Measurements from ENCODE around the gene METRN. TPM values are rescaled to one million over a fixed set of nuclear protein-coding genes. Genes with fewer than 3 reads are reported as not detected.

Gene METRN
- total RNA-seq, 4 donors from 2014 or later: 56.5 to 143 (median 78.0) TPM

DNA sequence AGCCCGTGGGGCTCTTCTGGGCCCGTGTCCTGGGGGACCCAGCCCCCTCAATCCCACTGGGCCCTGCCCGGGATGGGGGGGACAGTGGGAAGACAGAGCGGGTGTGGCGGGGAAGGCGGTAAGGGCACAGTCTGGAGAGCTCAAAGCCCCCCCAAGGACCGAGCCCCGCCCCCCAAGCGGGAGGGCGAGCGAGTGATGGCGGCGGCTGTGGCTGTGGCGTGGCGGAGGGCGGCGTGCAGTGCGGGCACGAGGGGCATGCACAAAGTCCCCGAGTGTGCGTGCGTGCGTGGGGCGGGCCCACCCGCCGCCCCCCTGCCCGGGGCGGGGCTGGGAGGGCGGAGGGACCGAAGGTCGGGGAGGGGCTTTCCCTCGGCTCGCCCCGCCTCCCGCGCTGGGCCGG, 21.2 kb upstream of the METRN start:
- no peak for DNase-seq (ENCODE audit: extremely low spot score)
- Histone ChIP-seq H3K4me1 (peaks cover 28 to 51% (median 42%) of the 10 kb centered on the region in 4 donors), H3K27ac (replicated peaks in 1 of 4) (no peak overlapping the region), H3K27me3 (peaks cover 9 to 67% (median 39%) of the 10 kb centered on the region in 4 donors), H3K36me3 (no peaks in the 10 kb centered on the region), H3K9me3 (no peaks in the 10 kb centered on the region), H3K4me3 (peak overlapping the region in 1 of 4 donors; percentile 45)
- no CpG with 5 or more reads among the region's 37 CpGs for WGBS
- intact Hi-C loops (cut with DNase I): no loop called here
- TF ChIP-seq POLR2A (IDR thresholded peaks at IDR 0.05; ENCODE audit: low read depth) (no peak), POLR2AphosphoS5 (IDR thresholded peaks at IDR 0.05) (no peak), EP300 (IDR thresholded peaks at IDR 0.05) (no peak)
- TF ChIP-seq, protein P1, sequence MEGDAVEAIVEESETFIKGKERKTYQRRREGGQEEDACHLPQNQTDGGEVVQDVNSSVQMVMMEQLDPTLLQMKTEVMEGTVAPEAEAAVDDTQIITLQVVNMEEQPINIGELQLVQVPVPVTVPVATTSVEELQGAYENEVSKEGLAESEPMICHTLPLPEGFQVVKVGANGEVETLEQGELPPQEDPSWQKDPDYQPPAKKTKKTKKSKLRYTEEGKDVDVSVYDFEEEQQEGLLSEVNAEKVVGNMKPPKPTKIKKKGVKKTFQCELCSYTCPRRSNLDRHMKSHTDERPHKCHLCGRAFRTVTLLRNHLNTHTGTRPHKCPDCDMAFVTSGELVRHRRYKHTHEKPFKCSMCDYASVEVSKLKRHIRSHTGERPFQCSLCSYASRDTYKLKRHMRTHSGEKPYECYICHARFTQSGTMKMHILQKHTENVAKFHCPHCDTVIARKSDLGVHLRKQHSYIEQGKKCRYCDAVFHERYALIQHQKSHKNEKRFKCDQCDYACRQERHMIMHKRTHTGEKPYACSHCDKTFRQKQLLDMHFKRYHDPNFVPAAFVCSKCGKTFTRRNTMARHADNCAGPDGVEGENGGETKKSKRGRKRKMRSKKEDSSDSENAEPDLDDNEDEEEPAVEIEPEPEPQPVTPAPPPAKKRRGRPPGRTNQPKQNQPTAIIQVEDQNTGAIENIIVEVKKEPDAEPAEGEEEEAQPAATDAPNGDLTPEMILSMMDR (IDR thresholded peaks at IDR 0.05): no peak

DNA sequence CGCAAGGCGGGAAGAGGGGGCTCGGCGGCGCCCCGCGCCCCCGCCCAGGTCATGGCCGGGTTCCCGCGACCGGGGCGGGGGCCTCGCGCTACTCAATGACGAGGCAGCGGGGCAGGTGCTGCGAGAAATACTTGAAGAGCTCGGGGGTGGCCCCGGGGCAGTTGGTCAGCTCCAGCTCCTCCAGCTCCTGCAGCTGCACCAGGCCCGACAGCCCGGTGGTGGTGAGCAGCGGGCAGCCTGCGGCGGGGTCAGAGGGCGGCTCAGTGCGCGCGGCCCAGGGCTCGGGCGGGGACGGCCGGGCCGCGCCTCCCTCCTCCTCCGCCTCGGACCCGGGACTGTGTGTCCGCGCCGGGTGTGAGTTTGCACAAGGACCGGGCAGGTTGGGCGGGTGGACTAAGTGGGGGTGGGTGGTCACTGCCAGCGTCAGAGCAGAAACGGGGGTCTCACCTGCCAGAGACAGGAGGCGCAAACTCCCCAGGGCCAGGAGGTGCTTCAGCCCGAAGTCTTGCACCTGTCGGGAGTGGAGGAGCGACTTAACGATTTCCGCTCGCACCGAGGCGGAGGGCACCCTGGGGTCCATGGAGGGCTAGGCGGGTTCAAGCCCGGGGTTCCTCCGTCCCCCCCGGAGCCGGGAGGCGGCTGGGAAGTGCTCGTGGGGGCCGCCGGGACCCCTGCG, 20.6 kb upstream of the METRN start:
- Histone ChIP-seq H3K4me3 (peak overlapping the region in 1 of 4 donors; percentile 45), H3K36me3 (no peaks in the 10 kb centered on the region), H3K27ac (replicated peaks in 1 of 4) (no peak overlapping the region), H3K27me3 (peaks cover 9 to 72% (median 39%) of the 10 kb centered on the region in 4 donors), H3K9me3 (no peaks in the 10 kb centered on the region), H3K4me1 (peaks cover 22 to 46% (median 37%) of the 10 kb centered on the region in 4 donors)
- WGBS: 4% methylated on average over 19 of the region's 64 CpGs
- intact Hi-C loops (cut with DNase I): no loop called here
- DNase-seq (ENCODE audit: extremely low spot score): no peak
- TF ChIP-seq EP300 (IDR thresholded peaks at IDR 0.05): no peak

DNA sequence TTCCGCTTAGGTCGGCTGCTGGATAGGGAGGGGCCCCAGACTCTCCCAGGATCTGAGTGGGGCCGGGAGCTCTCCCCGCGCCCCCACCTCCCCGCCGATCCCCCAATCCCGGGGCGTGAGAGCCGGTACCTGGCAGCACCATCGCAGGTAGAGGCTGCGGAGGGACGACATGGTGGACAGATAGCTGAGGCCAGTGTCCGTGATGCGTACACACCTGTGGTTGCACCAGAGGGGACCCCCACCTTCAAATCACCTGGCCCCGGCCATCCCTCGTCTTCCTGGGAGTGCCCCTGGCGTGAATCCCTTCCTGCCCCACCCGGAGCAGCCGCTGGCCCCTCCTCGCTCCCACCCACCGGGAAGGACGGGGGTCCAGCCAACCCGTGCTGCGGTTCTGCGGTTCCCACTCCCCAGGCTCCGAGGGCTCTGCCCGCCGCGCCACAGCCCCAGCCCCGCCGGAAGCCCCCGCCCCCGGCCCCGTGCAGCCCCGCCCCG, 20.0 kb upstream of the METRN start:
- Histone ChIP-seq H3K4me3 (peak overlapping the region in 1 of 4 donors; percentile 45), H3K4me1 (peaks cover 17 to 40% (median 31%) of the 10 kb centered on the region in 4 donors), H3K27me3 (peaks cover 9 to 78% (median 40%) of the 10 kb centered on the region in 4 donors), H3K36me3 (no peaks in the 10 kb centered on the region), H3K27ac (replicated peaks in 1 of 4) (no peak overlapping the region), H3K9me3 (no peaks in the 10 kb centered on the region)
- 7% methylated on average over 2 of the region's 37 CpGs for WGBS
- DNase-seq (ENCODE audit: extremely low spot score): no peak
- intact Hi-C loops (cut with DNase I): no loop called here
- TF ChIP-seq, protein P1 (IDR thresholded peaks at IDR 0.05): no peak
- no peak for TF ChIP-seq EP300 (IDR thresholded peaks at IDR 0.05)
- no peak for TF ChIP-seq POLR2A (IDR thresholded peaks at IDR 0.05; ENCODE audit: low read depth)
- TF ChIP-seq POLR2AphosphoS5 (IDR thresholded peaks at IDR 0.05): no peak

DNA sequence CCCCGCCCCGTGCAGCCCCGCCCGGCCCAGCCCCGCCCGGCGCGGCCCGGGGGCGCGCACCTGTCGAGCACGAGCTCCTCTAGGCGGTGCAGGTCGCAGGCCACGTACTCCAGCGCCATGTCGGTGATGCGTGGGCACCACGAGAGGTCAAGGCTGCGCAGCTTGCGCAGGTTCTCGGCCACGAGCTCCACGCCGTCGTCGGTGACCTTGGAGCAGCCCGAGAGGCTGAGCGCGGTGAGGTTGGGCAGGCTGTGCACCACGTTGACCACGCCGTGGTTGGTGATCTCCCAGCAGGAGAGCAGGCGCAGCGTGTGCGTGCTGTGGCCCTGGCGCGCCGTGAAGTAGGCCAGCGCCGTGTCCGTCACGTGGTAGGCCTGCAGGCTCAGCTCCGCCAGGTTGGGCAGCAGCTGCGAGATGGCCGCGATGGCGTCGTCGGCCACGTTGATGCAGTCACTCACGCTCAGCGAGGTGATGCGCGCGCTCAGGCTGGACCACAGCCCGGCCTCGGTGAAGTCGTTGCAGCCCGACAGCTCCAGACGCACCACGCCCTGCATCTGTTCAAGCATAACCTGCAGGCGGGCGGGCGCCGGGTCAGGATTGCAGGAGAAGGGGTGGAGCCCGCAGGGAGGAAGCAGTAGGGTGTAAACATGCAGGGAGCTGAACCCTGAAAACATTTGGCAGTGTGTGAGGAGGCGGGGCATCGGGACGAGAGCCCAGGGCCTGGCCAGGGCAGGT, 19.4 kb upstream of the METRN start:
- peak overlapping the region; percentile 1 to 45 (median 20) for H3K4me3 ChIP-seq
- TF ChIP-seq EP300 (IDR thresholded peaks at IDR 0.05): no peak
- TF ChIP-seq POLR2A (IDR thresholded peaks at IDR 0.05; ENCODE audit: low read depth): no peak
- no peak for TF ChIP-seq POLR2AphosphoS5 (IDR thresholded peaks at IDR 0.05)
- TF ChIP-seq, protein P1 (IDR thresholded peaks at IDR 0.05): no peak
- 20% methylated on average over 17 of the region's 71 CpGs for WGBS
- DNase-seq (ENCODE audit: extremely low spot score): no peak
- H3K36me3 ChIP-seq: no peaks in the 10 kb centered on the region
- no peak overlapping the region for H3K27ac ChIP-seq (replicated peaks in 1 of 4)
- H3K9me3 ChIP-seq: no peaks in the 10 kb centered on the region
- peaks cover 17 to 39% (median 31%) of the 10 kb centered on the region in 4 donors for H3K4me1 ChIP-seq
- peaks cover 9 to 84% (median 45%) of the 10 kb centered on the region in 4 donors for H3K27me3 ChIP-seq
- intact Hi-C loops (cut with DNase I): no loop called here

Data from esophagus muscularis mucosa (tissue), 4 donors.